GM12891 (cell line): ENCODE results near the gene POU4F1.

Experiments used
- POLR2A ChIP-seq: IDR thresholded peaks from 2 replicates; pipeline ENCODE4 v1.6.1; 2011; ENCODE audit warnings: low read depth, low read length, control low read depth
- POLR2AphosphoS5 ChIP-seq: IDR thresholded peaks from 2 replicates; pipeline ENCODE4 v1.6.1; 2011; ENCODE audit warnings: low read depth, low read length, control low read depth
- POU2F2 ChIP-seq: IDR thresholded peaks from 2 replicates; pipeline ENCODE4 v1.6.1; 2011; ENCODE audit warnings: low read depth, mild to moderate bottlenecking, control low read depth, low read length, moderate library complexity
- SPI1 ChIP-seq: IDR thresholded peaks from 2 replicates; pipeline ENCODE4 v1.6.1; 2011; ENCODE audit warnings: low read depth, low read length, control low read depth
- TAF1 ChIP-seq: IDR thresholded peaks from 2 replicates; pipeline ENCODE4 v1.6.1; 2011; ENCODE audit warnings: low read depth, low read length, control low read depth

DNA sequence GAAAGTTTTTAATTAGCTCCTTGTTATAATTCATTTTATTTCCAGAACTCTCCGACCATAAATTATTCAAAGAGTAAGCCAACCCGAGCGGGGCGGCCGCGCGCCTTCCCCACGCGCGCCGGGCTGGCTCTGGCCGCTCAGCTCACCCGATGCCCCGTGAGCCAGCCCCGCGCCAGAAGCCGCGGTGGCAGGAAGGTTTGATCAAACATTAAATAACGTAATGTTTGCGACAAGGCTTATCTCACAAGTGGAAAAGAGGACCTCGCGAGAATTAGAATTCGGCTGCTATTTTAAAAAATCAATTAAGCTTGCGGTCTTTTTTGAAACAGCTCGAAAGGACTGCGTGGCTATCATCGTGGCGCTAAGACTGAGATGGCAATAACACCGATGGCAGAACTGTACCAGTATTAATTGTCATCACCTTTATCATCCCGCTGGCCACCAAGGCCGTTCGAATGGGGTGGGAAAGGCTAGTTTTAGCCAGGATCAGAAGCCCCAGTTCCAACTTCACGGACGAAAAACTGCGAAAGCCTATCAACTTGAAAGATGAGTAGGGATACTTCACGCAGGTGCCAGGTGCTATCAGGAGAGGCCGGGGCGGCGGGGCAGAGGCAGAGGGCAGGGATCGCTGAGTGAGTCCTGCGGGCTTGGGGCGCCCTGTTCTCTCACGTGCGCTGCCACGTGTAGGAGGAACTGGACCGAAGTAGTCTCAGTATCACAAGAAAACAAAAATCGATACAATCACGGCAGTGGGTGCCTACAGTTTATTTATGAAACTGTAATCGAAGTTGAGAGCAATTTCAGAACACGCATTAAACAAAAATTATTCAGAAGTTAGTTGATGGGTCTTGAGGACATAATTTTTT, 6.4 kb downstream of the POU4F1 start:
- TF ChIP-seq POLR2A (no peak), TAF1 (no peak), POLR2AphosphoS5 (no peak), POU2F2 (no peak), SPI1 (no peak)
